A549 treated with CpdA at 1 μM for 4 hours (cell line): ENCODE measurements around the gene TSC2. TPM values are rescaled to one million over a fixed set of nuclear protein-coding genes. Genes with fewer than 3 reads are reported as not detected.

Source experiments
- total RNA-seq: library from RNA; stranded (reverse); fragments of 200-300 nt; extraction: Qiagen RNA extraction; gene quantifications from 5 replicates; pipeline ENCODE4 v1.2.3, GENCODE V29; 2022; ENCODE audit warnings: low read depth

Gene TSC2
- 31.5 to 46.9 TPM (median 33.4 TPM) in 5 replicates for total RNA-seq

DNA sequence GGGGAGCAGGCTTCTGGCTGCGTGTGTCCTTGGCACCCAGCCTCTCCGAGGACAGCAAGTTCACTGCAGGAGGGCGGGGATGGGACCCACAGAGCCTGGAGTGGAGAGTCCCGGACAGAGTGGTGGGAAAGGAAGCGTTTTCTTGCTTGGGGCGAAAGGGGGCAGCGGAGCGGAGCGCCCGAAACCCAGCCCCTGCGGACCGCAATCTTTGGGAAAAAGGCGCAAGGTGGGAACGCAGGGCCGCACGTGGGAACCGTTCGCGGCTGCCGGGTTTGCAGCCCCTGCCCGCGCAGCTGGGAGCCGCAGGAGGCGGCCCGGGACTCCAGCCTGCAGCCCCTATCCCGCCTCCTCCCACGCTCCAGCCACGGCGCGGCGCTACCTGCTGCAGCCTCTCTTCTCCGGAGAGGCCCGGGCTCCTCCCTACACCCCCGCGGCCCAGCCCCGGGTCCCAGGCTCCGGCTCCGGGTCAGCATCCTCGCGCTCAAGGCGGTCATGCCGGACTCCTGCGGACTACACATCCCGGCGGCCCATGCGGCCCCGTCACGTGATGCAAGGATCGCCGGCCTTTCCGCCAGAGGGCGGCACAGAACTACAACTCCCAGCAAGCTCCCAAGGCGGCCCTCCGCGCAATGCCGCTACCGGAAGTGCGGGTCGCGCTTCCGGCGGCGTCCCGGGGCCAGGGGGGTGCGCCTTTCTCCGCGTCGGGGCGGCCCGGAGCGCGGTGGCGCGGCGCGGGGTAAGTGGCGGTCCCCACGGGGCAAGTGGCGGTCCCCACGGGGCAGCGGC lies at the start of gene TSC2, which contains the start of gene NTHL1:
Gene TSC2, plus strand, starts transcription at position 656 of the 786 bp plus-strand sequence. CDS start 631 bp downstream, outside the sequence.
Gene NTHL1, minus strand, starts transcription at position 505 of the 786 bp plus-strand sequence. Its CDS starts 11 bp downstream, at position 494.

DNA sequence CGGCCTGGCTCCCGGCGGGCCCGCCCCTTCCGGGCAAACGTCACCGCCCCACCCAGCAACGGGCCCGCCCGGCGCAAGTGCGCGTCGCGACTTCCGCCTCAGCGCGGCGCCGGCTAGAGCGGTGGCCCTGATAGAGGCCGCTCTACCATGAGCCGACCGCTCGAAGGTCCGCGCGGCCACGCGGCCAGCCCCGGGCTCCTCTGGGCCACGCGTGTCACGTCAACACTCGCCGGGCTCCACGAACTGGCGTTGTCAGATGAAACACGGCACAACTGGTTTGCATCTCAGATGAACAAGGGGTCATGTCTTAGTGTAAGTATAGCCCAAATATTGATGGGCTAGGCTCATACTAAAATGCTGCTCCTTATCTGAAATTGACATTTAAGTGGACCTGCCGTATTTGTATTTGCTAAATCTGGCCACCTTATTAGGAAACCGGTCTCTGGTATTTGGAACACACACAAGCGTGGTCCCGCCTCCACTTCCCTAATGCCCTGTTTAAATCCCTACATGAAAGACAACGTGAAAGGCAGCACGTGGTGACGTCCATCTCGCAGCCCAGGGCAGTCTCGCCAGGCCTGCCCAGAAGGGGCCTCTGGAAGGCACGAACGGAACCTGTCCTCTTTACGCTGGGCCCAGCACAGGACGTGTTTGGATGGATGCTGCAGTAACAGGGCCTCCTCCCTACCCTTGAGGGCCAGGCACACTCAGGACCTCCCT lies 37.8 kb upstream of the TSC2 start, which contains the start of gene ZNF598:
Gene ZNF598, minus strand, starts transcription at position 31 of the 720 bp plus-strand sequence.

DNA sequence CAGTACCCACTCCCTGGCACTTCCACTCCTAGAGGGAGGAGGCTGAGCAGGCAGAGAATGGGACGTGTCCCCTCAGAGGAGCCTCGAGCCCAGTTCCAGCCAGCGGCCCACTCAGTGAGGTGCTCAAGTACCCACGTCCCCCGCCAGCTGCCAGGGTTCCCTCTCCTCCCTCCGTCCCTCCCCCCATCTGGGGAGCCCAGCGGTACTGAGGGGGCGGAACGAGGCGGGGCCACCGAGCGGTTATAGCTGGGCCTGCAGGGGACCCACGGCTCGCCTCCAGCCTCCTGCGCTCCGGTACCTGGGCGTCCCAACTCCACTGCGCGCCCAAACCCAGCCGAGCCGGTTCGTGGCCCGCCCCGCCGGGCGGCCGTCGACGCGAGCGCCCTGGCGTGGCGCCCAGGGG lies 28.3 kb upstream of the TSC2 start, which contains the start of gene NPW:
Gene NPW, plus strand, starts transcription at position 268 of the 403 bp plus-strand sequence.

DNA sequence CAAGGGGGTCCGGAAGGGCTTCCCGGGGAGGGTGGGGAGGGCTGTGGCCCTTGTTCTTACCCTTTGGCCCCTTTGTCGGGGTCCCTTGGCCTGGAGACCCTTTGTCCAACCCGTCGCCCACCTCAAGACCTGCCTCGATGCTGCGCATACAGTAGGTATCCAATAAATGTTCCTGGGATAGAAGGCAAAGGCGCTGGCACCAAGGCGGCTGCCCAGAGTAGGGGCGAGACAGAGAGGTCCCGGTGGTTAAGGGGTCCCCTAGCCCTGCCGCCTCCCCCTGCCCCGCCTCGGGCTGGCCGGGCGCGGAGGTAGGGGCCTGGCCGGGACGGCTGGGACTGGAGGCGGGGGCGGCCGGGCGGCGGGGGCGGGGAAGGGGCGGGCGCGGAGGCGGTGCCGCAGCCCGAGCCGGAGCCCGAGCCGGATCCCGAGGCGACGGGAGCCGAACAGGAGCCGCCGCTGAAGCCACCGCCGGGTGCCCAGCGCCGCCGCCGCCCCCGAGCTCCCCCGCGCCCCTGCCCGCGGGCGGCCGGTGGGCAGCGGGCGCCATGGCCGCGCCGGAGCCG lies 21.2 kb upstream of the TSC2 start, which contains the start of gene NHERF2:
Gene NHERF2, plus strand, starts transcription at position 442 of the 563 bp plus-strand sequence. Its CDS starts 104 bp downstream, at position 546.

DNA sequence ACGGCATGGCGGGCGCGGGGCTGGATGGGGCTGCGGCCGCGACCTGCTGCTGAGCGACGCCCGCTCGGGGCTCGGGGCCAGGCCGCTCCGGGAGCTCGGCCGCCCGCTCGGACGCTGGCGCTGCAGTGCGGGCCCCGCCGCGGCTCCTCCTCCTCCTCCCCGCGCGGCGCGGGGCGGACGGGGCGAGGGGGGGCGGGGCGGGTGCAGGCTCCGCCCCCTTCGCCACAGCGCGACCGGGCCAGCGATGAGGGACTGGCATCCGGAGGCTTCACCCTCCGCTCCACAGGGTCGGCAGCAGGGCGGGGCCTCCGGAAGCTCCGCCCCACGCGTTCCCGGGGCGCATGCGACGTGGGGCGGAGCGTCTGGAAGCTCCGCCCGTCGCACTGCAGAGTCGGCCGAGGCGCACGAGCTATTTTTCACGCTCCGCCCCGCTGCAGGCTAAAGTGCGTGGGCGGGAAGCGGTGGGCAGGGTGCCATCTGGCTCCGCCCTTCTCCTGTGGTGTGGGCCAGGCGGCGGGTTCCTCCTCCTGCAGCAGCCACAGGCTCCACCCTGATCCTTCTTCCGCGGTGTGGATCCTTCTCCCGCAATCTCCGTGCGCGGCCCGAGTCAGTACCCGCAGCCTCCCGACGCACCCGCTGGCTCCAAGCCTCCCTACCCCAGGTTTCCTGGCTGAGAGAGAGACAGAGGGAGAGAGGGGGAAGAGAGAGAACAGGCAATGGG lies 88.1 kb downstream of the TSC2 start, which contains the start of gene PKD1:
Gene PKD1, minus strand, starts transcription at position 129 of the 721 bp plus-strand sequence. CDS start 209 bp downstream, outside the sequence.

Other genes starting within 250 kb of the TSC2 start
- 57.1 to 73.9 TPM (median 66.5 TPM) in 5 replicates for gene HAGH, start 221.2 kb upstream of the TSC2 start, total RNA-seq
- gene FAHD1, start 220.8 kb upstream of the TSC2 start, total RNA-seq: 41.5 to 50.7 TPM (median 48.3 TPM) in 5 replicates
- 1.5 to 3.1 TPM (median 1.7 TPM) in 5 replicates for gene MEIOB, start 175.8 kb upstream of the TSC2 start, total RNA-seq
- 1.9 to 3.7 TPM (median 3.2 TPM) in 5 replicates for gene HS3ST6, start 129.6 kb upstream of the TSC2 start, total RNA-seq
- 24.4 to 35.7 TPM (median 31.6 TPM) in 5 replicates for gene MSRB1, start 104.8 kb upstream of the TSC2 start, total RNA-seq
- gene RPL3L, start 93.3 kb upstream of the TSC2 start, total RNA-seq: 0.05 TPM in 1 of 5 replicates, not detected in the others
- 247 to 298 TPM (median 257 TPM) in 5 replicates for gene NDUFB10, start 88.4 kb upstream of the TSC2 start, total RNA-seq
- gene RPS2, start 83.2 kb upstream of the TSC2 start, total RNA-seq: 3,412 to 5,470 TPM (median 5,215 TPM) in 5 replicates
- gene RNF151, start 81.1 kb upstream of the TSC2 start, total RNA-seq: not detected in 5 replicates
- gene TBL3, start 75.9 kb upstream of the TSC2 start, total RNA-seq: 27.7 to 41.2 TPM (median 34.8 TPM) in 5 replicates
- 0.12 to 0.33 TPM (median 0.25 TPM) in 4 of 5 replicates, not detected in the other for gene NOXO1, start 66.5 kb upstream of the TSC2 start, total RNA-seq
- gene GFER, start 63.8 kb upstream of the TSC2 start, total RNA-seq: 22.5 to 42.5 TPM (median 40.1 TPM) in 5 replicates
- 6.3 to 8.3 TPM (median 6.5 TPM) in 5 replicates for gene SYNGR3, start 58.0 kb upstream of the TSC2 start, total RNA-seq
- 45.0 to 61.1 TPM (median 54.0 TPM) in 5 replicates for gene ZNF598, start 38.2 kb upstream of the TSC2 start, total RNA-seq
- 0.79 to 1.5 TPM (median 1.2 TPM) in 4 of 5 replicates, not detected in the other for gene NPW, start 28.2 kb upstream of the TSC2 start, total RNA-seq
- 40.0 to 59.6 TPM (median 58.2 TPM) in 5 replicates for gene NHERF2, start 21.1 kb upstream of the TSC2 start, total RNA-seq
- gene NTHL1, start 151 bp upstream of the TSC2 start, total RNA-seq: 32.1 to 53.3 TPM (median 41.7 TPM) in 5 replicates
- 40.0 to 54.4 TPM (median 50.1 TPM) in 5 replicates for gene PKD1, start 87.9 kb downstream of the TSC2 start, total RNA-seq
- 1.8 to 4.3 TPM (median 4.1 TPM) in 5 replicates for gene RAB26, start 100.6 kb downstream of the TSC2 start, total RNA-seq
- gene TRAF7, start 107.8 kb downstream of the TSC2 start, total RNA-seq: 42.3 to 59.0 TPM (median 51.2 TPM) in 5 replicates
- gene CASKIN1, start 148.6 kb downstream of the TSC2 start, total RNA-seq: 0.44 to 3.9 TPM (median 0.57 TPM) in 5 replicates
- 40.2 to 59.3 TPM (median 49.5 TPM) in 5 replicates for gene MLST8, start 157.5 kb downstream of the TSC2 start, total RNA-seq
- 4.4 to 7.2 TPM (median 5.3 TPM) in 5 replicates for gene BRICD5, start 162.9 kb downstream of the TSC2 start, total RNA-seq
- 15.8 to 34.8 TPM (median 32.5 TPM) in 5 replicates for gene PGP, start 166.9 kb downstream of the TSC2 start, total RNA-seq
- 18.9 to 27.2 TPM (median 22.9 TPM) in 5 replicates for gene E4F1, start 175.6 kb downstream of the TSC2 start, total RNA-seq
- 1.0 to 1.7 TPM (median 1.3 TPM) in 5 replicates for gene DNASE1L2, start 188.5 kb downstream of the TSC2 start, total RNA-seq
- gene ECI1, start 203.6 kb downstream of the TSC2 start, total RNA-seq: 47.8 to 89.4 TPM (median 82.1 TPM) in 5 replicates
- 250 to 296 TPM (median 262 TPM) in 5 replicates for gene RNPS1, start 220.1 kb downstream of the TSC2 start, total RNA-seq